OCI-LY1 (cell line): ENCODE data around the gene PNPLA8.
"Not testable (repeated sequence)": the region's sequence is repeated elsewhere in the genome, so short reads cannot be mapped to it uniquely, and the experiment has no call there.

Experiments
- H2AFZ ChIP-seq: fragments of 200-600 bp; sonication (generic), shearing (Covaris generic); 2 replicates; pipeline ENCODE4 v1.6.0; 2014; ENCODE audit warnings: antibody characterized with exemption, mild to moderate bottlenecking, low read length
- H3F3A ChIP-seq: fragments of 200-600 bp; sonication (generic), shearing (Covaris generic); 2 replicates; pipeline ENCODE4 v1.6.0; 2014; ENCODE audit warnings: mild to moderate bottlenecking, antibody characterized with exemption, low read length, moderate library complexity; ENCODE audit not compliant: insufficient read depth
- H3K27ac ChIP-seq: fragments of 200-600 bp; sonication (generic); 2 replicates; pipeline ENCODE4 v1.5.1; 2014; ENCODE audit warnings: low read length, mixed run types, mild to moderate bottlenecking, low read depth; ENCODE audit not compliant: poor library complexity, severe bottlenecking
- H3K27me3 ChIP-seq: fragments of 200-600 bp; sonication (generic); 2 replicates; pipeline ENCODE4 v1.6.0; 2014; ENCODE audit warnings: antibody characterized with exemption, mild to moderate bottlenecking, low read length, moderate library complexity; ENCODE audit not compliant: insufficient read depth
- H3K36me3 ChIP-seq: fragments of 200-600 bp; sonication (generic); 2 replicates; pipeline ENCODE4 v1.6.1; 2014; ENCODE audit warnings: mild to moderate bottlenecking, antibody characterized with exemption, low read length, moderate library complexity, mixed read lengths; ENCODE audit not compliant: insufficient read depth
- H3K4me1 ChIP-seq: fragments of 200-600 bp; sonication (generic); 2 replicates; pipeline ENCODE4 v1.5.1; 2014; ENCODE audit warnings: mild to moderate bottlenecking, low read length, moderate library complexity; ENCODE audit not compliant: insufficient read depth, severe bottlenecking
- H3K4me2 ChIP-seq: fragments of 200-600 bp; sonication (generic), shearing (Covaris generic); 2 replicates; pipeline ENCODE4 v1.6.1; 2014; ENCODE audit warnings: low read length
- H3K4me3 ChIP-seq: fragments of 200-600 bp; sonication (generic); 2 replicates; pipeline ENCODE4 v1.5.1; 2014; ENCODE audit warnings: low read length, low read depth, mild to moderate bottlenecking, mixed read lengths; ENCODE audit not compliant: poor library complexity, severe bottlenecking
- H3K79me2 ChIP-seq: fragments of 200-600 bp; shearing (Covaris generic); 2 replicates; pipeline ENCODE4 v1.6.1; 2016; ENCODE audit warnings: mixed run types, low read length, mixed read lengths; ENCODE audit not compliant: insufficient read depth
- H3K9ac ChIP-seq: fragments of 200-600 bp; sonication (generic), shearing (Covaris generic); 2 replicates; pipeline ENCODE4 v1.6.1; 2014; ENCODE audit warnings: mild to moderate bottlenecking, low read length, mixed read lengths
- H3K9me2 ChIP-seq: fragments of 200-600 bp; sonication (generic), shearing (Covaris generic); 2 replicates; pipeline ENCODE4 v1.6.1; 2014; ENCODE audit warnings: low read depth, mild to moderate bottlenecking, low read length, mixed read lengths
- H3K9me3 ChIP-seq: fragments of 200-600 bp; shearing (Covaris generic); 2 replicates; pipeline ENCODE4 v1.6.1; 2014; ENCODE audit warnings: low read length, mixed read lengths
- H4K20me1 ChIP-seq: fragments of 200-600 bp; sonication (generic), shearing (Covaris generic); 2 replicates; pipeline ENCODE4 v1.6.0; 2016; ENCODE audit warnings: mild to moderate bottlenecking, low read length; ENCODE audit not compliant: insufficient read depth
- CTCF ChIP-seq: fragments of 200-600 bp; sonication (generic), shearing (Covaris generic); IDR thresholded peaks from 2 replicates; pipeline ENCODE4 v1.5.1; 2017; ENCODE audit warnings: mild to moderate bottlenecking, antibody characterized with exemption, low read length, moderate library complexity, mixed read lengths
- EZH2 ChIP-seq: fragments of 200-600 bp; sonication (generic), shearing (Covaris generic); IDR thresholded peaks from 2 replicates; pipeline ENCODE4 v1.8.0; 2017; ENCODE audit warnings: borderline replicate concordance, mixed run types, mild to moderate bottlenecking, antibody characterized with exemption, low read length, moderate library complexity, mixed read lengths

PNPLA8 gene

GRCh38 chr7:108515630-108516029, 10.3 kb downstream of the PNPLA8 start:
- H3K4me1 ChIP-seq, result peaks cover 14% of the 10 kb centered on the region
- no peak overlapping the region for H3K4me3 ChIP-seq
- no peak overlapping the region for H3K27ac ChIP-seq
- no peak overlapping the region for H3K4me2 ChIP-seq
- H2AFZ ChIP-seq, result no peak overlapping the region
- no peaks in the 10 kb centered on the region for H3K9me2 ChIP-seq
- H3K27me3 ChIP-seq, result no peaks in the 10 kb centered on the region
- H3K36me3 ChIP-seq, result peaks cover 95% of the 10 kb centered on the region
- no peak overlapping the region for H3K9ac ChIP-seq
- peaks cover 51% of the 10 kb centered on the region for H3K79me2 ChIP-seq
- H4K20me1 ChIP-seq, result no peaks in the 10 kb centered on the region
- no peaks in the 10 kb centered on the region for H3F3A ChIP-seq
- peaks cover 3% of the 10 kb centered on the region; the same call in 1 of the 2 replicates for H3K9me3 ChIP-seq
- TF ChIP-seq CTCF (no peak), EZH2 (no peak)

- Histone ChIP-seq H3K79me2 (peaks cover 45% of the 10 kb centered on the region), H3K4me1 (peaks cover 14% of the 10 kb centered on the region), H3K27ac (no peak overlapping the region), H3K4me2 (no peak overlapping the region), H3K9ac (no peak overlapping the region), H3K36me3 (peaks cover 98% of the 10 kb centered on the region), H4K20me1 (no peaks in the 10 kb centered on the region), H3K27me3 (no peaks in the 10 kb centered on the region), H3F3A (no peaks in the 10 kb centered on the region), H3K9me2 (no peaks in the 10 kb centered on the region), H3K4me3 (no peak overlapping the region), H2AFZ (no peak overlapping the region), H3K9me3 (peaks cover 3% of the 10 kb centered on the region; the same call in 1 of the 2 replicates)
- TF ChIP-seq CTCF, result no peak
- no peak for TF ChIP-seq EZH2
Measured at GRCh38 chr7:108515013-108515412, 10.9 kb downstream of the PNPLA8 start.

DNA sequence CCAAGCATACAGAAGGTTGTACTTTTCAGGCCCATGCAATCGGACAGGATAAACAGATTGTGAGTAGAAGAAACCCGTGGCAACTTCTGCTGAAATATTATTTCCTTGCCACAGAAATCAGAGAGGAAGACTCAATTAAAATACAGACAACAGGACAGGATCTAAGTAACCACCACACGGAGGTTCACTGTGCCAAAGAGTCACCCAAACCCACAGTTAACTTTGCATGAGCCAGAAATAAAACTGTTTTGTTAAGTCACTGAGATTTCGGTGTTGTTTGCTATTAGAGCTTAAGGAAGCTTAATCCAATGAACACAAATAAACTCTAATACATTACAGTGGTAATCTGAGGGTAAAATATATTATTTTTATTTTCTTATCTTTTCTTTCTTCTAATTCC, 14.0 kb downstream of the PNPLA8 start:
- no peaks in the 10 kb centered on the region; the same call in 1 of the 2 replicates for H3K9me3 ChIP-seq
- no peak overlapping the region for H3K9ac ChIP-seq
- no peaks in the 10 kb centered on the region for H3K9me2 ChIP-seq
- H3K4me2 ChIP-seq, result no peak overlapping the region
- no peaks in the 10 kb centered on the region for H3K27me3 ChIP-seq
- H3K79me2 ChIP-seq, result peaks cover 19% of the 10 kb centered on the region; the same call in 1 of the 2 replicates
- no peaks in the 10 kb centered on the region for H3F3A ChIP-seq
- no peak overlapping the region for H2AFZ ChIP-seq
- peak overlapping the region; percentile 0 for H3K27ac ChIP-seq
- no peak overlapping the region for H3K4me3 ChIP-seq
- no peak for TF ChIP-seq CTCF
- no peak for TF ChIP-seq EZH2
- H3K4me1 ChIP-seq, result peaks cover 14% of the 10 kb centered on the region
- peaks cover 74% of the 10 kb centered on the region for H3K36me3 ChIP-seq
- no peaks in the 10 kb centered on the region for H4K20me1 ChIP-seq

GRCh38 chr7:108504576-108504975, 21.4 kb downstream of the PNPLA8 start:
- peaks cover 56% of the 10 kb centered on the region for H3K36me3 ChIP-seq
- H3K4me2 ChIP-seq, result 0 out of 2 replicates have a peak overlapping the region, but pooled peaks have one; percentile 61
- H3K4me3 ChIP-seq, result peak overlapping the region; percentile 50
- not testable (repeated sequence) for H3K79me2 ChIP-seq, H3K27me3 ChIP-seq, H3F3A ChIP-seq, H2AFZ ChIP-seq, H3K9me2 ChIP-seq, H4K20me1 ChIP-seq, H3K9me3 ChIP-seq
- H3K9ac ChIP-seq, result 0 out of 2 replicates have a peak overlapping the region, but pooled peaks have one; percentile 60
- peak overlapping the region; percentile 98 for H3K27ac ChIP-seq
- H3K4me1 ChIP-seq, result peaks cover 29% of the 10 kb centered on the region
